ENCODE results near the gene KCNQ2.

GRCh38 chr20:63513207-63513606, 40.8 kb upstream of the KCNQ2 start:
- TF ChIP-seq EZH2 (IDR thresholded peaks at IDR 0.05) (no peak), CTCF (IDR thresholded peaks at IDR 0.05 in 2 of 3, conservative IDR thresholded peaks at IDR 0.05 in 1 of 3; ENCODE audit: borderline replicate concordance in 1 of 3, insufficient read depth in 1 of 3, low read depth in 2 of 3, low read length in 2 of 3) (no peak), POLR2A (IDR thresholded peaks at IDR 0.05; ENCODE audit: borderline replicate concordance, extremely low read depth, insufficient read depth, insufficient read length) (no peak), ZNF274 (IDR thresholded peaks at IDR 0.05; ENCODE audit: low read depth, low read length) (no peak), POLR2AphosphoS5 (IDR thresholded peaks at IDR 0.05; ENCODE audit: low read depth, low read length) (no peak), MAX (IDR thresholded peaks at IDR 0.05) (no peak)

Data from HCT116 (cell line).